Measurements from ENCODE around the gene LSAMP. TPM values are rescaled to one million over a fixed set of nuclear protein-coding genes. Genes with fewer than 3 reads are reported as not detected.

The LSAMP gene
- total and polyA plus RNA-seq, 2 experiments from 2014 or later: 2.0 to 2.9 TPM

DNA sequence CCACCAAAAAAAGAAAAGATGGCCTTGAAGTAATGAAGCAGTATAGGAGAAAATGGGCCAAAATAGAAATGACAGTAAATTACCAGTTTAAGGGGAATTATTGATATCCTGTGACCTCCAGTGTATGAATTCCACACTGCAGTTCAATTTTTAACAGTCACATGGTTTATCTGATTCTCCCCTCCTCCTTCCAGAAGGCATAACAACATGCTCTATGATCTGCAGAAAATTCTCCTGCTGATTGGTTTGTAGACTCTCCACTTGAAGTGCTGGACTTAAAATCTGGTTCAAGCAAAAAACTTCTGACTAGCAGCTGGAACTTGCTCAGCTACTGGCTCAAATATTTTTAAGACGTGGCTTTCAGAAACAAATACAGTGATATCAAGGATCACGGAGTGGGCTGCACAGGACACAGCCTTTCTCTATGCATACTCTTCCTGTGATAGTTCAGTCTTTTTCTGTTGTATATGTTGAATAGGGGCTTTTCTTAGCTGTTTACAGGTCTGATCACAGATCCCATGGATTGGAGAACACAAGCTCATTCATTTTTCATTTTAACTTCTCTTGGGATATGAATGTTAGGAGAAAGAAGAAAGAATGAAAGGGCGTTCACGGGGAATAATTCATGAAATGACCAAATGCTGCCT, 211.5 kb downstream of the LSAMP start:
- TF ChIP-seq, protein P1, sequence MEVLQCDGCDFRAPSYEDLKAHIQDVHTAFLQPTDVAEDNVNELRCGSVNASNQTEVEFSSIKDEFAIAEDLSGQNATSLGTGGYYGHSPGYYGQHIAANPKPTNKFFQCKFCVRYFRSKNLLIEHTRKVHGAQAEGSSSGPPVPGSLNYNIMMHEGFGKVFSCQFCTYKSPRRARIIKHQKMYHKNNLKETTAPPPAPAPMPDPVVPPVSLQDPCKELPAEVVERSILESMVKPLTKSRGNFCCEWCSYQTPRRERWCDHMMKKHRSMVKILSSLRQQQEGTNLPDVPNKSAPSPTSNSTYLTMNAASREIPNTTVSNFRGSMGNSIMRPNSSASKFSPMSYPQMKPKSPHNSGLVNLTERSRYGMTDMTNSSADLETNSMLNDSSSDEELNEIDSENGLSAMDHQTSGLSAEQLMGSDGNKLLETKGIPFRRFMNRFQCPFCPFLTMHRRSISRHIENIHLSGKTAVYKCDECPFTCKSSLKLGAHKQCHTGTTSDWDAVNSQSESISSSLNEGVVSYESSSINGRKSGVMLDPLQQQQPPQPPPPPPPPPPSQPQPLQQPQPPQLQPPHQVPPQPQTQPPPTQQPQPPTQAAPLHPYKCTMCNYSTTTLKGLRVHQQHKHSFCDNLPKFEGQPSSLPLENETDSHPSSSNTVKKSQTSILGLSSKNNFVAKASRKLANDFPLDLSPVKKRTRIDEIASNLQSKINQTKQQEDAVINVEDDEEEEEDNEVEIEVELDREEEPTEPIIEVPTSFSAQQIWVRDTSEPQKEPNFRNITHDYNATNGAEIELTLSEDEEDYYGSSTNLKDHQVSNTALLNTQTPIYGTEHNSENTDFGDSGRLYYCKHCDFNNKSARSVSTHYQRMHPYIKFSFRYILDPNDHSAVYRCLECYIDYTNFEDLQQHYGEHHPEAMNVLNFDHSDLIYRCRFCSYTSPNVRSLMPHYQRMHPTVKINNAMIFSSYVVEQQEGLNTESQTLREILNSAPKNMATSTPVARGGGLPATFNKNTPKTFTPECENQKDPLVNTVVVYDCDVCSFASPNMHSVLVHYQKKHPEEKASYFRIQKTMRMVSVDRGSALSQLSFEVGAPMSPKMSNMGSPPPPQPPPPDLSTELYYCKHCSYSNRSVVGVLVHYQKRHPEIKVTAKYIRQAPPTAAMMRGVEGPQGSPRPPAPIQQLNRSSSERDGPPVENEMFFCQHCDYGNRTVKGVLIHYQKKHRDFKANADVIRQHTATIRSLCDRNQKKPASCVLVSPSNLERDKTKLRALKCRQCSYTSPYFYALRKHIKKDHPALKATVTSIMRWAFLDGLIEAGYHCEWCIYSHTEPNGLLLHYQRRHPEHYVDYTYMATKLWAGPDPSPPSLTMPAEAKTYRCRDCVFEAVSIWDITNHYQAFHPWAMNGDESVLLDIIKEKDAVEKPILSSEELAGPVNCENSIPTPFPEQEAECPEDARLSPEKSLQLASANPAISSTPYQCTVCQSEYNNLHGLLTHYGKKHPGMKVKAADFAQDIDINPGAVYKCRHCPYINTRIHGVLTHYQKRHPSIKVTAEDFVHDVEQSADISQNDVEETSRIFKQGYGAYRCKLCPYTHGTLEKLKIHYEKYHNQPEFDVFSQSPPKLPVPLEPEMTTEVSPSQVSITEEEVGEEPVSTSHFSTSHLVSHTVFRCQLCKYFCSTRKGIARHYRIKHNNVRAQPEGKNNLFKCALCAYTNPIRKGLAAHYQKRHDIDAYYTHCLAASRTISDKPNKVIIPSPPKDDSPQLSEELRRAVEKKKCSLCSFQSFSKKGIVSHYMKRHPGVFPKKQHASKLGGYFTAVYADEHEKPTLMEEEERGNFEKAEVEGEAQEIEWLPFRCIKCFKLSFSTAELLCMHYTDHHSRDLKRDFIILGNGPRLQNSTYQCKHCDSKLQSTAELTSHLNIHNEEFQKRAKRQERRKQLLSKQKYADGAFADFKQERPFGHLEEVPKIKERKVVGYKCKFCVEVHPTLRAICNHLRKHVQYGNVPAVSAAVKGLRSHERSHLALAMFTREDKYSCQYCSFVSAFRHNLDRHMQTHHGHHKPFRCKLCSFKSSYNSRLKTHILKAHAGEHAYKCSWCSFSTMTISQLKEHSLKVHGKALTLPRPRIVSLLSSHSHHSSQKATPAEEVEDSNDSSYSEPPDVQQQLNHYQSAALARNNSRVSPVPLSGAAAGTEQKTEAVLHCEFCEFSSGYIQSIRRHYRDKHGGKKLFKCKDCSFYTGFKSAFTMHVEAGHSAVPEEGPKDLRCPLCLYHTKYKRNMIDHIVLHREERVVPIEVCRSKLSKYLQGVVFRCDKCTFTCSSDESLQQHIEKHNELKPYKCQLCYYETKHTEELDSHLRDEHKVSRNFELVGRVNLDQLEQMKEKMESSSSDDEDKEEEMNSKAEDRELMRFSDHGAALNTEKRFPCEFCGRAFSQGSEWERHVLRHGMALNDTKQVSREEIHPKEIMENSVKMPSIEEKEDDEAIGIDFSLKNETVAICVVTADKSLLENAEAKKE (CRISPR knock-in tag; IDR thresholded peaks at IDR 0.05): no peak
- TF ChIP-seq POLR2AphosphoS5 (IDR thresholded peaks at IDR 0.05; ENCODE audit: low read depth): no peak
- no peak for TF ChIP-seq EZH2phosphoT487 (IDR thresholded peaks at IDR 0.05; ENCODE audit: unreplicated experiment)
- TF ChIP-seq JUNB (IDR thresholded peaks at IDR 0.05; ENCODE audit: unreplicated experiment): no peak
- TF ChIP-seq ZNF331 (CRISPR knock-in tag; IDR thresholded peaks at IDR 0.05; ENCODE audit: low read depth): no peak
- TF ChIP-seq ZNF114 (CRISPR knock-in tag; IDR thresholded peaks at IDR 0.05): no peak
- TF ChIP-seq CREB1 (CRISPR knock-in tag; IDR thresholded peaks at IDR 0.05; ENCODE audit: low read depth): no peak
- no peak for TF ChIP-seq STAT1 (IDR thresholded peaks at IDR 0.05; ENCODE audit: unreplicated experiment)
- TF ChIP-seq, protein P2, sequence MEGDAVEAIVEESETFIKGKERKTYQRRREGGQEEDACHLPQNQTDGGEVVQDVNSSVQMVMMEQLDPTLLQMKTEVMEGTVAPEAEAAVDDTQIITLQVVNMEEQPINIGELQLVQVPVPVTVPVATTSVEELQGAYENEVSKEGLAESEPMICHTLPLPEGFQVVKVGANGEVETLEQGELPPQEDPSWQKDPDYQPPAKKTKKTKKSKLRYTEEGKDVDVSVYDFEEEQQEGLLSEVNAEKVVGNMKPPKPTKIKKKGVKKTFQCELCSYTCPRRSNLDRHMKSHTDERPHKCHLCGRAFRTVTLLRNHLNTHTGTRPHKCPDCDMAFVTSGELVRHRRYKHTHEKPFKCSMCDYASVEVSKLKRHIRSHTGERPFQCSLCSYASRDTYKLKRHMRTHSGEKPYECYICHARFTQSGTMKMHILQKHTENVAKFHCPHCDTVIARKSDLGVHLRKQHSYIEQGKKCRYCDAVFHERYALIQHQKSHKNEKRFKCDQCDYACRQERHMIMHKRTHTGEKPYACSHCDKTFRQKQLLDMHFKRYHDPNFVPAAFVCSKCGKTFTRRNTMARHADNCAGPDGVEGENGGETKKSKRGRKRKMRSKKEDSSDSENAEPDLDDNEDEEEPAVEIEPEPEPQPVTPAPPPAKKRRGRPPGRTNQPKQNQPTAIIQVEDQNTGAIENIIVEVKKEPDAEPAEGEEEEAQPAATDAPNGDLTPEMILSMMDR (conservative IDR thresholded peaks at IDR 0.05; ENCODE audit: low read depth in 2 of 2): no peak
- TF ChIP-seq NANOG (IDR thresholded peaks at IDR 0.05; ENCODE audit: borderline replicate concordance): no peak
- TF ChIP-seq, protein P3, sequence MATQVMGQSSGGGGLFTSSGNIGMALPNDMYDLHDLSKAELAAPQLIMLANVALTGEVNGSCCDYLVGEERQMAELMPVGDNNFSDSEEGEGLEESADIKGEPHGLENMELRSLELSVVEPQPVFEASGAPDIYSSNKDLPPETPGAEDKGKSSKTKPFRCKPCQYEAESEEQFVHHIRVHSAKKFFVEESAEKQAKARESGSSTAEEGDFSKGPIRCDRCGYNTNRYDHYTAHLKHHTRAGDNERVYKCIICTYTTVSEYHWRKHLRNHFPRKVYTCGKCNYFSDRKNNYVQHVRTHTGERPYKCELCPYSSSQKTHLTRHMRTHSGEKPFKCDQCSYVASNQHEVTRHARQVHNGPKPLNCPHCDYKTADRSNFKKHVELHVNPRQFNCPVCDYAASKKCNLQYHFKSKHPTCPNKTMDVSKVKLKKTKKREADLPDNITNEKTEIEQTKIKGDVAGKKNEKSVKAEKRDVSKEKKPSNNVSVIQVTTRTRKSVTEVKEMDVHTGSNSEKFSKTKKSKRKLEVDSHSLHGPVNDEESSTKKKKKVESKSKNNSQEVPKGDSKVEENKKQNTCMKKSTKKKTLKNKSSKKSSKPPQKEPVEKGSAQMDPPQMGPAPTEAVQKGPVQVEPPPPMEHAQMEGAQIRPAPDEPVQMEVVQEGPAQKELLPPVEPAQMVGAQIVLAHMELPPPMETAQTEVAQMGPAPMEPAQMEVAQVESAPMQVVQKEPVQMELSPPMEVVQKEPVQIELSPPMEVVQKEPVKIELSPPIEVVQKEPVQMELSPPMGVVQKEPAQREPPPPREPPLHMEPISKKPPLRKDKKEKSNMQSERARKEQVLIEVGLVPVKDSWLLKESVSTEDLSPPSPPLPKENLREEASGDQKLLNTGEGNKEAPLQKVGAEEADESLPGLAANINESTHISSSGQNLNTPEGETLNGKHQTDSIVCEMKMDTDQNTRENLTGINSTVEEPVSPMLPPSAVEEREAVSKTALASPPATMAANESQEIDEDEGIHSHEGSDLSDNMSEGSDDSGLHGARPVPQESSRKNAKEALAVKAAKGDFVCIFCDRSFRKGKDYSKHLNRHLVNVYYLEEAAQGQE (IDR thresholded peaks at IDR 0.05; ENCODE audit: unreplicated experiment): no peak
- TF ChIP-seq, protein P4, sequence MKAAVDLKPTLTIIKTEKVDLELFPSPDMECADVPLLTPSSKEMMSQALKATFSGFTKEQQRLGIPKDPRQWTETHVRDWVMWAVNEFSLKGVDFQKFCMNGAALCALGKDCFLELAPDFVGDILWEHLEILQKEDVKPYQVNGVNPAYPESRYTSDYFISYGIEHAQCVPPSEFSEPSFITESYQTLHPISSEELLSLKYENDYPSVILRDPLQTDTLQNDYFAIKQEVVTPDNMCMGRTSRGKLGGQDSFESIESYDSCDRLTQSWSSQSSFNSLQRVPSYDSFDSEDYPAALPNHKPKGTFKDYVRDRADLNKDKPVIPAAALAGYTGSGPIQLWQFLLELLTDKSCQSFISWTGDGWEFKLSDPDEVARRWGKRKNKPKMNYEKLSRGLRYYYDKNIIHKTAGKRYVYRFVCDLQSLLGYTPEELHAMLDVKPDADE (IDR thresholded peaks at IDR 0.05): no peak
- TF ChIP-seq EZH2 (IDR thresholded peaks at IDR 0.05; ENCODE audit: low read depth, unreplicated experiment): no peak
- Mint-ChIP-seq H3K36me3 (ENCODE audit: low read depth) (no peaks in the 10 kb centered on the region), H3K27ac (no peak overlapping the region; the same call in 1 of the 2 replicates), H3K9me3 (no peaks in the 10 kb centered on the region), H3K4me1 (no peaks in the 10 kb centered on the region), H3K27me3 (ENCODE audit: insufficient read depth, low read depth, poor library complexity) (peaks cover 2% of the 10 kb centered on the region), H3K4me3 (no peak overlapping the region)
- no peaks in the 10 kb centered on the region for H3K36me3 ChIP-seq (ENCODE audit: insufficient read depth)
- no peaks in the 10 kb centered on the region for H4K20me1 ChIP-seq (replicated peaks; ENCODE audit: insufficient read depth)
- H2AFZ ChIP-seq: no peak overlapping the region
- no peak for ATAC-seq
- no peak overlapping the region for H3K4me2 ChIP-seq
- H3K27ac ChIP-seq (ENCODE audit: low read depth): no peak overlapping the region
- no peak overlapping the region for H3K4me3 ChIP-seq
- H3F3A ChIP-seq (replicated peaks; ENCODE audit: low read depth): no peaks in the 10 kb centered on the region
- no peaks in the 10 kb centered on the region for H3K9me2 ChIP-seq (ENCODE audit: insufficient read depth)
- no peaks in the 10 kb centered on the region for H3K27me3 ChIP-seq (ENCODE audit: insufficient read depth)
- no peaks in the 10 kb centered on the region for H3K79me2 ChIP-seq (replicated peaks; ENCODE audit: insufficient read depth)
- H3K4me1 ChIP-seq (ENCODE audit: insufficient read depth): no peaks in the 10 kb centered on the region
- no peak for DNase-seq (ENCODE audit: low spot score)
